Stromal cell of bone marrow (primary cell): Measurements from ENCODE around the gene MAL.
"Not testable (repeated sequence)": the region's sequence is repeated elsewhere in the genome, so short reads cannot be mapped to it uniquely, and the experiment has no call there.

ENCODE experiments used
- DNase-seq: peaks from one replicate; pipeline ENCODE4 v3.0.0-alpha.2; 2012; ENCODE audit warnings: low read depth

The MAL gene

DNA sequence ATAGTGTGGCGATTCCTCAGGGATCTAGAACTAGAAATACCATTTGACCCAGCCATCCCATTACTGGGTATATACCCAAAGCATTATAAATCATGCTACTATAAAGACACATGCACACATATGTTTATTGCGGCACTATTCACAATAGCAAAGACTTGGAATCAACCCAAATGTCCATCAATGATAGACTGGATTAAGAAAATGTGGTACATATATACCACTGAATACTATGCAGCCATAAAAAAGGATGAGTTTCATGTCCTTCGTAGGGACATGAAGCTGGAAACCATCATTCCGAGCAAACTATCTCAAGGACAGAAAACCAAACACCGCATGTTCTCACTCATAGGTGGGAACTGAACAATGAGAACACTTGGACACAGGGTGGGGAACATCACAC, 72.8 kb downstream of the MAL start:
- DNase-seq: not testable (repeated sequence)

DNA sequence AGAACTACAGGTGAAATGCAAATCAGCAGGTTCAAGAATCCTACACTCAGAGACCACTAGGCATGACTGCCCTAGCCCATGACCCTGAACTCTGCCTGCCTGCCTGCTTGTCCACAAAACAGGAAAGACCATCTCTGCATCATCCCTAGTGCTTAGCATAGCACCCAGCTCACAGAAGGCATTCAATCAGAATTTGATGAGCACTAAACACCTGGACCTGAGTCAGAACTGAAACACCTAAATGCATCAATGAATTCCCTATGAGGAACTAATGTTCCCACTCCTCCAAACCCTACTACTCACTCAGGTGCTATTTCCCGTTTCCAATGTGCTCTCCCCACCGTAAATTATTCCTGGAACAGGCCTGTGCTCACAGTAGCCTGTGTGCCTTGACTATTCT, 74.4 kb downstream of the MAL start:
- no peak for DNase-seq
